GM10266 (cell line): ENCODE data around the gene MAB21L1.

Experiments
- DNase-seq: peaks from one replicate; pipeline ENCODE4 v3.0.0; 2012; ENCODE audit errors: extremely low spot score
- CTCF ChIP-seq: IDR thresholded peaks from 2 replicates; pipeline ENCODE4 v1.5.1; 2012; ENCODE audit warnings: mild to moderate bottlenecking, low read depth; ENCODE audit not compliant: control insufficient read depth, insufficient read depth; ENCODE audit errors: missing control alignments

MAB21L1 gene

GRCh38 chr13:35468195-35468594 lies 8.3 kb downstream of the MAB21L1 start:
- no peak for TF ChIP-seq CTCF
- DNase-seq: no peak

- no peak for DNase-seq
- no peak for TF ChIP-seq CTCF
Observed at GRCh38 chr13:35465371-35465770, 11.1 kb downstream of the MAB21L1 start.

- TF ChIP-seq CTCF: no peak
- DNase-seq: no peak
Observed at GRCh38 chr13:35460061-35460460, 16.4 kb downstream of the MAB21L1 start.

GRCh38 chr13:35457258-35457657 lies 19.2 kb downstream of the MAB21L1 start:
- no peak for DNase-seq
- no peak for TF ChIP-seq CTCF

GRCh38 chr13:35455022-35455421 lies 21.5 kb downstream of the MAB21L1 start:
- TF ChIP-seq CTCF: no peak
- no peak for DNase-seq

GRCh38 chr13:35449821-35450220 lies 26.7 kb downstream of the MAB21L1 start:
- DNase-seq: no peak

GRCh38 chr13:35448465-35448864 lies 28.0 kb downstream of the MAB21L1 start:
- TF ChIP-seq CTCF: no peak
- no peak for DNase-seq

More at GRCh38 chr13:35449821-35450220, 26.7 kb downstream of the MAB21L1 start:
- TF ChIP-seq CTCF: no peak
